GM23248 (cell line): ENCODE measurements around the gene ZNF827. TPM values are rescaled to one million over a fixed set of nuclear protein-coding genes. Genes with fewer than 3 reads are reported as not detected.

Experiments
- DNase-seq: peaks from one replicate; pipeline ENCODE4 v3.0.0-alpha.2; 2015
- H2AFZ ChIP-seq: fragments of 200-600 bp; sonication (generic); 2 replicates; pipeline ENCODE4 v1.6.1; 2016; ENCODE audit warnings: antibody characterized with exemption
- H3F3A ChIP-seq: fragments of 200-600 bp; sonication (generic); 2 replicates; pipeline ENCODE4 v1.6.1; 2016; ENCODE audit warnings: mild to moderate bottlenecking, antibody characterized with exemption, mixed run types; ENCODE audit not compliant: insufficient read depth
- H3K27ac ChIP-seq: fragments of 200-600 bp; sonication (generic); 2 replicates; pipeline ENCODE4 v1.5.1; 2016; ENCODE audit warnings: mild to moderate bottlenecking
- H3K27me3 ChIP-seq: fragments of 200-600 bp; sonication (generic); replicated peaks from 2 replicates; pipeline ENCODE4 v1.6.1; 2016; ENCODE audit warnings: mild to moderate bottlenecking; ENCODE audit not compliant: insufficient read depth
- H3K36me3 ChIP-seq: fragments of 200-600 bp; sonication (generic); 2 replicates; pipeline ENCODE4 v1.6.1; 2016; ENCODE audit warnings: low read depth, mild to moderate bottlenecking
- H3K4me1 ChIP-seq: fragments of 200-600 bp; sonication (generic); 2 replicates; pipeline ENCODE4 v1.6.1; 2016; ENCODE audit warnings: mild to moderate bottlenecking; ENCODE audit not compliant: insufficient read depth
- H3K4me2 ChIP-seq: fragments of 200-600 bp; sonication (generic); one replicate; pipeline ENCODE4 v1.6.1; 2016; ENCODE audit warnings: mild to moderate bottlenecking; ENCODE audit not compliant: unreplicated experiment
- H3K4me3 ChIP-seq: fragments of 200-600 bp; sonication (generic); 2 replicates; pipeline ENCODE4 v1.5.1; 2016; ENCODE audit warnings: mild to moderate bottlenecking
- H3K79me2 ChIP-seq: fragments of 200-600 bp; sonication (generic); 2 replicates; pipeline ENCODE4 v1.6.1; 2016; ENCODE audit warnings: mild to moderate bottlenecking; ENCODE audit not compliant: insufficient read depth
- H3K9ac ChIP-seq: fragments of 200-600 bp; sonication (generic); 2 replicates; pipeline ENCODE4 v1.6.1; 2016; ENCODE audit warnings: mild to moderate bottlenecking
- H3K9me2 ChIP-seq: fragments of 200-600 bp; sonication (generic); 2 replicates; pipeline ENCODE4 v1.6.1; 2016; ENCODE audit warnings: mixed run types, mild to moderate bottlenecking, moderate library complexity; ENCODE audit not compliant: insufficient read depth
- H3K9me3 ChIP-seq: fragments of 200-600 bp; sonication (generic); one replicate; pipeline ENCODE4 v1.6.1; 2017; ENCODE audit warnings: low read depth
- H4K20me1 ChIP-seq: fragments of 200-600 bp; sonication (generic); 2 replicates; pipeline ENCODE4 v1.6.0; 2016; ENCODE audit not compliant: insufficient read depth
- EZH2 ChIP-seq: fragments of 200-600 bp; sonication (generic); IDR thresholded peaks from 2 replicates; pipeline ENCODE4 v1.6.1; 2018; ENCODE audit warnings: antibody characterized with exemption, mild to moderate bottlenecking; ENCODE audit not compliant: insufficient read depth, poor library complexity, severe bottlenecking
- EZH2phosphoT487 ChIP-seq: fragments of 200-600 bp; sonication (generic); IDR thresholded peaks from 2 replicates; pipeline ENCODE4 v1.6.1; 2018; ENCODE audit warnings: antibody characterized with exemption, moderate library complexity, mild to moderate bottlenecking, low read depth; ENCODE audit not compliant: insufficient read depth
- WGBS, 2 experiments: methylation state at CpG; one replicate each; pipeline ENCODE4 v1.1.6; 2015 to 2017; ENCODE audit warnings: low lambda C conversion rate in 2 of 2, low coverage in 1 of 2; ENCODE audit errors: missing lambda C conversion rate in 2 of 2; 5-methylcytosine and 5-hydroxymethylcytosine counted together
- in situ Hi-C: fragments of 300-500 bp; cut with MboI; formaldehyde crosslinking; loops from 2 replicates; pipeline ENCODE4 v1.15.0; 2020
- polyA plus RNA-seq: library from polyadenylated mRNA; unstranded; fragments of >200 nt; fragmentation: Nextera tagmentation; extraction: Ambion mirVana; gene quantifications from 2 replicates; pipeline ENCODE4 v1.2.1, GENCODE V29; 2016
- total RNA-seq: library from RNA; depleted of rRNA; stranded (reverse); fragments of >200 nt; shearing (Covaris generic); gene quantifications from 2 replicates; pipeline ENCODE4 v1.2.3, GENCODE V29; 2014

The ZNF827 gene
- total and polyA plus RNA-seq, 2 experiments from 2014 or later: 5.0 to 10.1 TPM

DNA sequence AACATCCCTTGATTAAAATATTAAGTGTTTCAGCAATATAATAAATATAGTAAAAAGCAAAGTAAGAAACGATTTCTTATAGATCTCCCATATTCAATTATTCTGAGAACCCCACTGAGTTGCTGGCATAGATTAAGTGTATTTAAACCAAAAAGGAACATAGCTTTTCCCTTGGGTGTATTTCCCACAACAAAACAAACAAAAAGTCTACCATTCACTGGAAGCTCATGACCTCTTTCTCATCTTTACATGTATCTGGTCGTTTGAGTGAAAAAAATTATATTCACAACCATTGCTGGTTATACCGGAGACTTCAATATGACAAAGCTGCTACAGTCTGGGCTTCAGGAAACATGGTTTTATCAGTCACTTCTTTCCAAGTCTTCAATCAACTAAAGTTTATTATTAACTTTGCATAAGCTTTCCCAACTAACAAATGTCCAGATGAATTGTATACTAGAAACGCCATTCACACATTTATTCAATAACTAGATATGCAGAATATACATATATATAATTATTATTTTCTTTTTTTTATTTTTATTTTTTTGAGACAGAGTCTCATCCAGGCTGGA is 38.6 kb downstream of the ZNF827 start:
- peaks cover 86% of the 10 kb centered on the region for H3K79me2 ChIP-seq
- 85 to 91% methylated on average over 4 of the region's 4 CpGs for WGBS, 2 experiments
- no peaks in the 10 kb centered on the region for H4K20me1 ChIP-seq

DNA sequence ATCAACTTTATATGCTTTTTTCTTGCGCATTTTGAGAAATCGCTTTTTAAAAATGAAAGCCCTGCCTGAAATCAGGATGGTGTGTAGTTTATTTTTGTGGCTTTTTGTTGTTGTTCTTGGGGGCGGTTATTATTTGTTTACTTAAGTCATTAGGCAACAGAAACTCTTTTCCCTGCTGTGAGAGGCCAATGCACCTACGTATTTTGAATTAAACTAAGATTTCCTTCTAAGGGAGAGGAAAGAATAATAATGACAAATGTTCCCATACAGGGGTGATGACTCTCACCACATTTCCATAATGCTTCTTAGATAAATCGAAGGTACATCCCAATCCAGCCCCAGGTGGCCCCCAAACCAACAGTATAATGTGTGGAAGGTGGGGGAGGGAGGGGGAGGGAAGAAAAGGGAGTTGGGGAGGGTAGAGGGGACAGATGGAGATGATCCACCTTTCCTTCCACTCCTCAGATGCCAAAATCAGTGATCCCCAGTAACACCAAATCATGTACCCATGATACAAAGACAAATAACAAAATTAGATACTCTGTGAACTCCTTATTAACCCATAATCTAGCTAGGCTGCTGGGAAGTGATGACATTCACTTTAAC is 39.6 kb downstream of the ZNF827 start:
- Histone ChIP-seq H2AFZ (no peak overlapping the region), H3K27ac (no peak overlapping the region), H3K36me3 (no peaks in the 10 kb centered on the region; the same call in 1 of the 2 replicates), H3K9me2 (no peaks in the 10 kb centered on the region), H3K9ac (no peak overlapping the region), H3F3A (no peaks in the 10 kb centered on the region), H3K4me1 (no peaks in the 10 kb centered on the region), H3K27me3 (no peaks in the 10 kb centered on the region), H3K4me3 (no peak overlapping the region), H3K4me2 (no peak overlapping the region), H4K20me1 (no peaks in the 10 kb centered on the region), H3K9me3 (no peaks in the 10 kb centered on the region), H3K79me2 (peaks cover 86% of the 10 kb centered on the region)
- in situ Hi-C loops: no loop called here
- TF ChIP-seq EZH2 (no peak), EZH2phosphoT487 (no peak)
- WGBS, 2 experiments: 93 to 94% methylated on average over 5 of the region's 5 CpGs
- no peak for DNase-seq

More for the DNA sequence above, 38.6 kb downstream of the ZNF827 start:
- H3K9ac ChIP-seq: no peak overlapping the region
- no peaks in the 10 kb centered on the region for H3K9me2 ChIP-seq
- no peaks in the 10 kb centered on the region for H3K4me1 ChIP-seq
- H3F3A ChIP-seq: no peaks in the 10 kb centered on the region
- in situ Hi-C loops: no loop called here
- no peaks in the 10 kb centered on the region; the same call in 1 of the 2 replicates for H3K36me3 ChIP-seq
- TF ChIP-seq EZH2phosphoT487: no peak
- TF ChIP-seq EZH2: no peak
- H3K4me2 ChIP-seq: no peak overlapping the region
- no peaks in the 10 kb centered on the region for H3K9me3 ChIP-seq
- no peaks in the 10 kb centered on the region for H3K27me3 ChIP-seq
- H3K27ac ChIP-seq: no peak overlapping the region
- no peak overlapping the region for H2AFZ ChIP-seq
- DNase-seq: no peak
- H3K4me3 ChIP-seq: no peak overlapping the region

DNA sequence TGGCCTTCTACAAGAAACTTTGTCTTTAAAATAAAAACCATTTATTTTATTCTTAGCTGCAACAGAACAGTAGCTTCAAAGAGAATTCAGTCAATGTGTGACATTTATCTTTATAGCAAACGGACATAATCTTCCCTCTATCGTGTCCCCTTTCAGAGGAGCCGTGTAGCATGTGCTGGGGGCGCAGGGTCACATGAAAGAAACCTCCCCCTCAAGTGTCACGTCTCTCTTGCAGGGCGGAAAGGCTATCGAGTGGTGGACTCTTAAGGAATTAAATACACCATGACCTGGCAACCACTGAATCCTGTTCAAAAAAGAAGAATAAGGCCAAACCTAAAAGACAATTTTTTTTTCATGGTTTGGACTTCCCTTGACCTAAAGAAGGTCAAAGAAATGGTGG is 40.2 kb downstream of the ZNF827 start:
- in situ Hi-C loops: no loop called here
- Histone ChIP-seq H3K27ac (no peak overlapping the region), H3K9me3 (no peaks in the 10 kb centered on the region), H3F3A (no peaks in the 10 kb centered on the region), H3K27me3 (no peaks in the 10 kb centered on the region), H3K4me3 (no peak overlapping the region), H3K9ac (no peak overlapping the region), H3K4me2 (no peak overlapping the region), H4K20me1 (no peaks in the 10 kb centered on the region), H3K9me2 (no peaks in the 10 kb centered on the region), H3K4me1 (no peaks in the 10 kb centered on the region), H3K79me2 (peaks cover 86% of the 10 kb centered on the region), H3K36me3 (no peaks in the 10 kb centered on the region; the same call in 1 of the 2 replicates), H2AFZ (no peak overlapping the region)
- no peak for DNase-seq
- no peak for TF ChIP-seq EZH2phosphoT487
- TF ChIP-seq EZH2: no peak
- 86 to 89% methylated on average over 7 of the region's 7 CpGs for WGBS, 2 experiments

DNA sequence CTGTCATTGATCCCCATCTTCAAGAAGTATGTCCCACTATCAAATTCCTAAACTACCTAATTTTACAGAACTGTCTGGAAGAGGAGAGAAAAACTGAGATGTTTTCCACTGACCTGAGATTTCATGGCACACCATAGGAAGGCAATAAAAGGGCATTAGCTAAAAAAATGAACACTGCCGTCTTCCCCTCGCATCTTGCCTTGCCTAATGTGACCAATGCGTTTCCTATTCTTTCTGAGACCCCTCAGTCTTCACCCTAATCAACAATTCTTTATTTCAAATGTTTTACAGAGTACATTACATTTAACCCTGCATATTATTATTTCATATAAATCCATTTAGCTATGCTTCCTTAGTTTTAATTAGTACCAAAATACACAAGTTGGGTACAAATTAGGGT is 43.6 kb downstream of the ZNF827 start:
- no peak for DNase-seq
- peaks cover 80% of the 10 kb centered on the region for H3K79me2 ChIP-seq
- H3K4me3 ChIP-seq: no peak overlapping the region
- no peaks in the 10 kb centered on the region for H3K9me2 ChIP-seq
- H3F3A ChIP-seq: no peaks in the 10 kb centered on the region
- H2AFZ ChIP-seq: no peak overlapping the region
- H3K27ac ChIP-seq: no peak overlapping the region
- no peak for TF ChIP-seq EZH2phosphoT487
- TF ChIP-seq EZH2: no peak
- H3K9ac ChIP-seq: no peak overlapping the region
- H3K27me3 ChIP-seq: no peaks in the 10 kb centered on the region
- in situ Hi-C loops: no loop called here
- peaks cover 5% of the 10 kb centered on the region; the same call in 1 of the 2 replicates for H3K36me3 ChIP-seq
- H3K4me1 ChIP-seq: no peaks in the 10 kb centered on the region
- 94 to 99% methylated on average over 3 of the region's 3 CpGs for WGBS, 2 experiments
- no peaks in the 10 kb centered on the region for H3K9me3 ChIP-seq
- H3K4me2 ChIP-seq: no peak overlapping the region
- H4K20me1 ChIP-seq: no peaks in the 10 kb centered on the region
